Peyer's patch (tissue), 4 donors: ENCODE results near the gene HHAT. TPM values are rescaled to one million over a fixed set of nuclear protein-coding genes. Genes with fewer than 3 reads are reported as not detected.

Experiments
- DNase-seq, 3 donors: peaks; one replicate each; pipeline ENCODE4 v3.0.0-alpha.2; 2017 to 2019
- H3K27ac ChIP-seq, 4 donors: fragments of 200-600 bp; sonication (generic); one replicate each; pipeline ENCODE4 v1.5.1; 2016 to 2019
- H3K27me3 ChIP-seq, 2 donors: fragments of 200-600 bp; sonication (generic); one replicate each; pipeline ENCODE4 v1.5.1; 2019
- H3K36me3 ChIP-seq, 3 donors: fragments of 200-600 bp; sonication (generic); one replicate each; pipeline ENCODE4 v1.5.1; 2016 to 2019
- H3K4me1 ChIP-seq, 4 donors: fragments of 200-600 bp; sonication (generic); one replicate each; pipeline ENCODE4 v1.5.1; 2016 to 2019
- H3K4me3 ChIP-seq, 4 donors: fragments of 200-600 bp; sonication (generic); 1 replicate in 3 of 4; 2 replicates in 1 of 4; pipeline ENCODE4 v1.5.1; 2016 to 2019; ENCODE audit warnings: mild to moderate bottlenecking in 1 of 4
- H3K9me3 ChIP-seq, 4 donors: fragments of 200-600 bp; sonication (generic); one replicate each; pipeline ENCODE4 v1.5.1; 2016 to 2019; ENCODE audit warnings: mild to moderate bottlenecking in 1 of 4
- CTCF ChIP-seq, 6 experiments: fragments of 450-650 bp in 4 of 6; fragments of 200-600 bp in 2 of 6; sonication (generic) in 1 of 6; IDR thresholded peaks; one replicate each; pipeline ENCODE4 v1.5.1; 2017 to 2019; ENCODE audit warnings: antibody characterized with exemption in 6 of 6, mild to moderate bottlenecking in 3 of 6, moderate library complexity in 1 of 6
- POLR2A ChIP-seq, 2 donors: fragments of 450-650 bp; IDR thresholded peaks; one replicate each; pipeline ENCODE4 v1.5.1; 2017; ENCODE audit warnings: antibody characterized with exemption in 2 of 2, mild to moderate bottlenecking in 2 of 2, moderate library complexity in 2 of 2
- total RNA-seq, 4 donors: library from RNA; depleted of rRNA; stranded (reverse); fragments of >200 nt; gene quantifications; one replicate each; pipeline ENCODE4 v1.1.0, GENCODE V29; 2016

HHAT gene
- total RNA-seq, 4 donors from 2014 or later = 2.3 to 16.9 (median 7.3) TPM

- Histone ChIP-seq H3K27me3 (no peaks in the 10 kb centered on the region), H3K4me1 (no peaks in the 10 kb centered on the region), H3K36me3 (no peaks in the 10 kb centered on the region), H3K4me3 (no peak overlapping the region), H3K9me3 (no peaks in the 10 kb centered on the region), H3K27ac (no peak overlapping the region)
- DNase-seq = no peak
- TF ChIP-seq POLR2A (IDR thresholded peaks at IDR 0.05) (no peak), CTCF (IDR thresholded peaks at IDR 0.05) (no peak)
Measured at GRCh38 chr1:210700083-210700482, 371.4 kb downstream of the HHAT start.

- Histone ChIP-seq H3K4me3 (no peak overlapping the region), H3K4me1 (no peaks in the 10 kb centered on the region), H3K9me3 (no peaks in the 10 kb centered on the region), H3K36me3 (no peaks in the 10 kb centered on the region), H3K27ac (no peak overlapping the region), H3K27me3 (no peaks in the 10 kb centered on the region)
- no peak for TF ChIP-seq POLR2A (IDR thresholded peaks at IDR 0.05)
- no peak for TF ChIP-seq CTCF (IDR thresholded peaks at IDR 0.05)
- DNase-seq = no peak
Measured at GRCh38 chr1:210700511-210700910, 371.8 kb downstream of the HHAT start.

GRCh38 chr1:210702506-210702905 is 373.8 kb downstream of the HHAT start:
- H3K27me3 ChIP-seq = no peaks in the 10 kb centered on the region
- no peaks in the 10 kb centered on the region for H3K4me1 ChIP-seq
- no peaks in the 10 kb centered on the region for H3K36me3 ChIP-seq
- no peak overlapping the region for H3K27ac ChIP-seq
- TF ChIP-seq CTCF (IDR thresholded peaks at IDR 0.05) = no peak
- no peak for TF ChIP-seq POLR2A (IDR thresholded peaks at IDR 0.05)
- H3K9me3 ChIP-seq = no peaks in the 10 kb centered on the region
- DNase-seq = no peak
- no peak overlapping the region for H3K4me3 ChIP-seq

- H3K27ac ChIP-seq = no peak overlapping the region
- no peaks in the 10 kb centered on the region for H3K27me3 ChIP-seq
- H3K9me3 ChIP-seq = no peaks in the 10 kb centered on the region
- no peak overlapping the region for H3K4me3 ChIP-seq
- no peaks in the 10 kb centered on the region for H3K4me1 ChIP-seq
- no peak for DNase-seq
- no peaks in the 10 kb centered on the region for H3K36me3 ChIP-seq
- TF ChIP-seq POLR2A (IDR thresholded peaks at IDR 0.05) = no peak
- TF ChIP-seq CTCF (IDR thresholded peaks at IDR 0.05) = no peak
Measured at GRCh38 chr1:210703593-210703992, 374.9 kb downstream of the HHAT start.

- Histone ChIP-seq H3K27me3 (no peaks in the 10 kb centered on the region), H3K9me3 (no peaks in the 10 kb centered on the region), H3K4me3 (no peak overlapping the region), H3K4me1 (no peaks in the 10 kb centered on the region), H3K27ac (no peak overlapping the region), H3K36me3 (no peaks in the 10 kb centered on the region)
- no peak for DNase-seq
- TF ChIP-seq POLR2A (IDR thresholded peaks at IDR 0.05) (no peak), CTCF (IDR thresholded peaks at IDR 0.05) (no peak)
Measured at GRCh38 chr1:210705086-210705485, 376.4 kb downstream of the HHAT start.

- H3K27me3 ChIP-seq = no peaks in the 10 kb centered on the region
- H3K4me3 ChIP-seq = no peak overlapping the region
- no peak for DNase-seq
- no peaks in the 10 kb centered on the region for H3K9me3 ChIP-seq
- TF ChIP-seq CTCF (IDR thresholded peaks at IDR 0.05) = no peak
- no peak for TF ChIP-seq POLR2A (IDR thresholded peaks at IDR 0.05)
- no peaks in the 10 kb centered on the region for H3K4me1 ChIP-seq
- no peaks in the 10 kb centered on the region for H3K36me3 ChIP-seq
- H3K27ac ChIP-seq = no peak overlapping the region
Measured at GRCh38 chr1:210706246-210706645, 377.5 kb downstream of the HHAT start.
